GM23248 (cell line): Measurements from ENCODE around the gene OVCH1. TPM values are rescaled to one million over a fixed set of nuclear protein-coding genes. Genes with fewer than 3 reads are reported as not detected.
A peak's percentile ranks its signal among the peaks of the same experiment; 100 is the strongest.
"Not testable (repeated sequence)": the region's sequence is repeated elsewhere in the genome, so short reads cannot be mapped to it uniquely, and the experiment has no call there.

Experiments
- DNase-seq: peaks from one replicate; pipeline ENCODE4 v3.0.0-alpha.2; 2015
- H2AFZ ChIP-seq: fragments of 200-600 bp; sonication (generic); 2 replicates; pipeline ENCODE4 v1.6.1; 2016; ENCODE audit warnings: antibody characterized with exemption
- H3F3A ChIP-seq: fragments of 200-600 bp; sonication (generic); 2 replicates; pipeline ENCODE4 v1.6.1; 2016; ENCODE audit warnings: mild to moderate bottlenecking, antibody characterized with exemption, mixed run types; ENCODE audit not compliant: insufficient read depth
- H3K27ac ChIP-seq: fragments of 200-600 bp; sonication (generic); 2 replicates; pipeline ENCODE4 v1.5.1; 2016; ENCODE audit warnings: mild to moderate bottlenecking
- H3K27me3 ChIP-seq: fragments of 200-600 bp; sonication (generic); replicated peaks from 2 replicates; pipeline ENCODE4 v1.6.1; 2016; ENCODE audit warnings: mild to moderate bottlenecking; ENCODE audit not compliant: insufficient read depth
- H3K36me3 ChIP-seq: fragments of 200-600 bp; sonication (generic); 2 replicates; pipeline ENCODE4 v1.6.1; 2016; ENCODE audit warnings: low read depth, mild to moderate bottlenecking
- H3K4me1 ChIP-seq: fragments of 200-600 bp; sonication (generic); 2 replicates; pipeline ENCODE4 v1.6.1; 2016; ENCODE audit warnings: mild to moderate bottlenecking; ENCODE audit not compliant: insufficient read depth
- H3K4me2 ChIP-seq: fragments of 200-600 bp; sonication (generic); one replicate; pipeline ENCODE4 v1.6.1; 2016; ENCODE audit warnings: mild to moderate bottlenecking; ENCODE audit not compliant: unreplicated experiment
- H3K4me3 ChIP-seq: fragments of 200-600 bp; sonication (generic); 2 replicates; pipeline ENCODE4 v1.5.1; 2016; ENCODE audit warnings: mild to moderate bottlenecking
- H3K79me2 ChIP-seq: fragments of 200-600 bp; sonication (generic); 2 replicates; pipeline ENCODE4 v1.6.1; 2016; ENCODE audit warnings: mild to moderate bottlenecking; ENCODE audit not compliant: insufficient read depth
- H3K9ac ChIP-seq: fragments of 200-600 bp; sonication (generic); 2 replicates; pipeline ENCODE4 v1.6.1; 2016; ENCODE audit warnings: mild to moderate bottlenecking
- H3K9me2 ChIP-seq: fragments of 200-600 bp; sonication (generic); 2 replicates; pipeline ENCODE4 v1.6.1; 2016; ENCODE audit warnings: mixed run types, mild to moderate bottlenecking, moderate library complexity; ENCODE audit not compliant: insufficient read depth
- H3K9me3 ChIP-seq: fragments of 200-600 bp; sonication (generic); one replicate; pipeline ENCODE4 v1.6.1; 2017; ENCODE audit warnings: low read depth
- H4K20me1 ChIP-seq: fragments of 200-600 bp; sonication (generic); 2 replicates; pipeline ENCODE4 v1.6.0; 2016; ENCODE audit not compliant: insufficient read depth
- EZH2 ChIP-seq: fragments of 200-600 bp; sonication (generic); IDR thresholded peaks from 2 replicates; pipeline ENCODE4 v1.6.1; 2018; ENCODE audit warnings: antibody characterized with exemption, mild to moderate bottlenecking; ENCODE audit not compliant: insufficient read depth, poor library complexity, severe bottlenecking
- EZH2phosphoT487 ChIP-seq: fragments of 200-600 bp; sonication (generic); IDR thresholded peaks from 2 replicates; pipeline ENCODE4 v1.6.1; 2018; ENCODE audit warnings: antibody characterized with exemption, moderate library complexity, mild to moderate bottlenecking, low read depth; ENCODE audit not compliant: insufficient read depth
- WGBS, 2 experiments: methylation state at CpG; one replicate each; pipeline ENCODE4 v1.1.6; 2015 to 2017; ENCODE audit warnings: low lambda C conversion rate in 2 of 2, low coverage in 1 of 2; ENCODE audit errors: missing lambda C conversion rate in 2 of 2; 5-methylcytosine and 5-hydroxymethylcytosine counted together
- in situ Hi-C: fragments of 300-500 bp; cut with MboI; formaldehyde crosslinking; loops from 2 replicates; pipeline ENCODE4 v1.15.0; 2020
- polyA plus RNA-seq: library from polyadenylated mRNA; unstranded; fragments of >200 nt; fragmentation: Nextera tagmentation; extraction: Ambion mirVana; gene quantifications from 2 replicates; pipeline ENCODE4 v1.2.1, GENCODE V29; 2016
- total RNA-seq: library from RNA; depleted of rRNA; stranded (reverse); fragments of >200 nt; shearing (Covaris generic); gene quantifications from 2 replicates; pipeline ENCODE4 v1.2.3, GENCODE V29; 2014

OVCH1 gene
- total and polyA plus RNA-seq, 2 experiments from 2014 or later, result not detected

DNA sequence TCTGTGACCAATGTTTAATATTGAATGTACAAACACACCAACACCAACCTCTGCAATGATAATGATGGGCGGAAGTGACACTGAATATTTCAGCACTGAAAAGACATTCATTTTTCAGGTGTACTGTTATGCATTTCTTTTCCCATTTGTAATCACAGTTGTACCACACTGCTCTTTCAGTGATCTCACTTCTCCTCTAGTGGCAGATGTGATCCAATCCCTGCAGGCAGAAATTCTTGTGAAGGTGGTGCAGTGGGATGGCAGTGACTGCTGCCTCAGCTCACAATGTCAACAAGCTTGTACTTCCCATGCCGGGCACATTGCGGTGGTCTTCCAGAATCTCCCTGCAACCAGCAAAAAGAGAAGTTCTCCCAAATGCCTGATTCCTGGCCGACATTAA, 93.5 kb downstream of the OVCH1 start:
- in situ Hi-C loops, result no loop called here
- no peak overlapping the region for H2AFZ ChIP-seq
- whole genome bisulfite sequencing, 2 experiments, result 59 to 75% methylated on average over 4 of the region's 4 CpGs

DNA sequence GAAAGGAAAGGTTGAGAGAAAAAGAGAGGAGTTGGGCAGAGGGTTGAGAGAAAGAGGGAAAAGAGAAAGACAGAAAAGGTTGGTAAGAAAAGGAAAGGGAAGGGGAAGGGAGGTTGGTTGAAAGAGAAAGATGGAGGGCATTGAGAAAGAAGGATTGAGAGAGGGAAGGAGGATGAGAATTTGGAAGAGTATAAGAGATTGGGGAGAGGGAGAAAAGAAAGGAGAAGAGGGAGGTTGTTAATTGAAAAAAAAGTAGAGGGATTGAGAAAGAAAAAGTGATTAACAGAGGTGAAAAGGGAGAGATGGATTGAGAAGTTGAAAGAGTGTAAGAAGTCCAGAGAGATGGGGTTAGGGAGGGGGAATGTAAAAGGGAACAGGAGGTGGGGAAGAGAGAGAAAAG, 95.0 kb downstream of the OVCH1 start:
- no peaks in the 10 kb centered on the region for H3K9me3 ChIP-seq
- DNase-seq, result no peak
- 0 out of 2 replicates have a peak, but pooled peaks cover 3% of the 10 kb centered on the region for H3K27me3 ChIP-seq
- no peaks in the 10 kb centered on the region for H3F3A ChIP-seq
- no peaks in the 10 kb centered on the region for H3K79me2 ChIP-seq
- no peak overlapping the region for H3K4me2 ChIP-seq
- H3K4me1 ChIP-seq, result no peaks in the 10 kb centered on the region
- no peaks in the 10 kb centered on the region for H3K9me2 ChIP-seq
- no peak overlapping the region for H3K9ac ChIP-seq
- no peaks in the 10 kb centered on the region for H4K20me1 ChIP-seq
- no peak overlapping the region for H3K27ac ChIP-seq
- no peak overlapping the region for H3K4me3 ChIP-seq
- no peak overlapping the region for H2AFZ ChIP-seq
- TF ChIP-seq EZH2phosphoT487 (no peak), EZH2 (no peak)
- in situ Hi-C loops, result no loop called here
- H3K36me3 ChIP-seq, result no peaks in the 10 kb centered on the region

More for the DNA sequence above, 93.5 kb downstream of the OVCH1 start:
- 0 out of 2 replicates have a peak, but pooled peaks cover 3% of the 10 kb centered on the region for H3K27me3 ChIP-seq
- TF ChIP-seq EZH2, result no peak
- H3K9ac ChIP-seq, result no peak overlapping the region
- no peak overlapping the region for H3K4me3 ChIP-seq
- no peaks in the 10 kb centered on the region for H3K9me3 ChIP-seq
- no peaks in the 10 kb centered on the region for H3K9me2 ChIP-seq
- H3F3A ChIP-seq, result no peaks in the 10 kb centered on the region
- no peak overlapping the region for H3K4me2 ChIP-seq
- H3K4me1 ChIP-seq, result no peaks in the 10 kb centered on the region
- H3K27ac ChIP-seq, result no peak overlapping the region
- DNase-seq, result no peak
- H3K79me2 ChIP-seq, result no peaks in the 10 kb centered on the region
- no peaks in the 10 kb centered on the region for H3K36me3 ChIP-seq
- no peaks in the 10 kb centered on the region for H4K20me1 ChIP-seq

DNA sequence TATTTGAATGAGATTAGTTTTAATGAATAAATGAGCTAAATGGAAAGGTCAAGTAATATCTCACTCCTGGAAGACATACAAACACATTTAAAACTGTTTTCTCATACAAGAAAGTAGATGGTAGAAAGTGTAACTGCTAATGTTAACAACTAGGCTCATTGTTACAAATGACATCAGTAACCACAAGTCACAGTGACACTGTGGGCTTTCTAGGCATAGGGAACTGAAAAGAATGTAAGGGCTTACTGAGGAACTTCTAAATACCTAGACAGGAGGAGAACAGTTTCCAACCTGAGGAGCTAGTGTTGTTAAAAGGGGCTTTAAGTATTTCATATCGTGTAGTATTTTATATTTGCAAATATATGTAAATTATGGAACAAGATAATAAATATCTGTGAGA, 99.0 kb downstream of the OVCH1 start:
- Histone ChIP-seq H3K9me2 (no peaks in the 10 kb centered on the region), H3F3A (no peaks in the 10 kb centered on the region), H3K4me1 (no peaks in the 10 kb centered on the region), H3K27me3 (0 out of 2 replicates have a peak, but pooled peaks cover 3% of the 10 kb centered on the region), H3K27ac (no peak overlapping the region), H3K79me2 (no peaks in the 10 kb centered on the region), H3K4me3 (no peak overlapping the region), H3K9ac (no peak overlapping the region), H3K9me3 (no peaks in the 10 kb centered on the region), H3K4me2 (no peak overlapping the region), H4K20me1 (no peaks in the 10 kb centered on the region), H3K36me3 (no peaks in the 10 kb centered on the region), H2AFZ (no peak overlapping the region)
- 75 to 86% methylated on average over 1 of the region's 1 CpG for WGBS, 2 experiments
- no peak for TF ChIP-seq EZH2phosphoT487
- no peak for TF ChIP-seq EZH2
- no peak for DNase-seq
- in situ Hi-C loops, result loop anchor here (25.0 kb wide), 1 partner anchor 311 kb away; no protein-coding TSS in a partner anchor

- peak; percentile 41 for DNase-seq
- H3K9ac ChIP-seq, result no peak overlapping the region
- no peaks in the 10 kb centered on the region for H3K4me1 ChIP-seq
- H3K9me2 ChIP-seq, result no peaks in the 10 kb centered on the region
- H3K9me3 ChIP-seq, result no peaks in the 10 kb centered on the region
- no peak overlapping the region for H2AFZ ChIP-seq
- WGBS, 2 experiments, result 58 to 69% methylated on average over 3 of the region's 3 CpGs
- TF ChIP-seq EZH2 (no peak), EZH2phosphoT487 (no peak)
- H3K27me3 ChIP-seq, result no peaks in the 10 kb centered on the region
- H3K79me2 ChIP-seq, result no peaks in the 10 kb centered on the region
- H3F3A ChIP-seq, result no peaks in the 10 kb centered on the region
- H3K36me3 ChIP-seq, result no peaks in the 10 kb centered on the region
- in situ Hi-C loops, result loop anchor here (25.0 kb wide), 1 partner anchor 309 kb away; no protein-coding TSS in a partner anchor
- no peaks in the 10 kb centered on the region for H4K20me1 ChIP-seq
- H3K4me2 ChIP-seq, result no peak overlapping the region
- H3K27ac ChIP-seq, result no peak overlapping the region
- H3K4me3 ChIP-seq, result no peak overlapping the region
Measured at GRCh38 chr12:29396774-29397173, 100.7 kb downstream of the OVCH1 start.

DNA sequence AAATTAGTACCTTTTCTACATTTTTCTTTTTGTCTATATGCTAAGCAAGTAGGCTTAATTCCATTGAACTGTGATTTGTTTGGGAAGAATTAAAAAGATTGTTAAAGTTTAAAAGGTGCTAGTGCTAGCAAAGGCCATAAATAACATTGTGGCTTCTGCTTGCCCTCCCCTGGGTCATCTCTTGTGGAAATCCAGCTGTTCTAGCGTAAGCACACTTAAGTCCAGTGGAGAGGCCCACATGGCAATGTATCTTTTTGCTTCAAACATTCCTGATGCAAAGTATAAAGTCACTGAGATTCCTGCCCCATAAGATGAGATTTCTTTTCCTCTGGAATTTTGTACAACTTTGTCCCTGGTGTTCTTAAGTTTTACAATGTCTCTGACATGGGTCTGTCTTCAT, 102.1 kb downstream of the OVCH1 start:
- H3K4me3 ChIP-seq, result no peak overlapping the region
- no peaks in the 10 kb centered on the region for H3K4me1 ChIP-seq
- no peak overlapping the region for H3K27ac ChIP-seq
- H2AFZ ChIP-seq, result no peak overlapping the region
- H3K9ac ChIP-seq, result no peak overlapping the region
- H3K36me3 ChIP-seq, result no peaks in the 10 kb centered on the region
- no peaks in the 10 kb centered on the region for H3F3A ChIP-seq
- in situ Hi-C loops, result loop anchor here (25.0 kb wide), 1 partner anchor 308 kb away; no protein-coding TSS in a partner anchor
- no peaks in the 10 kb centered on the region for H3K9me3 ChIP-seq
- TF ChIP-seq EZH2phosphoT487, result no peak
- TF ChIP-seq EZH2, result no peak
- H3K9me2 ChIP-seq, result no peaks in the 10 kb centered on the region
- H3K27me3 ChIP-seq, result no peaks in the 10 kb centered on the region
- no peaks in the 10 kb centered on the region for H4K20me1 ChIP-seq
- no peak overlapping the region for H3K4me2 ChIP-seq
- WGBS, 2 experiments, result 38 to 57% methylated on average over 1 of the region's 1 CpG
- DNase-seq, result no peak
- no peaks in the 10 kb centered on the region for H3K79me2 ChIP-seq

GRCh38 chr12:29390419-29390818, 107.1 kb downstream of the OVCH1 start:
- in situ Hi-C loops, result loop anchor here (25.0 kb wide), 1 partner anchor 303 kb away; no protein-coding TSS in a partner anchor
- H3K27ac ChIP-seq, H3K27me3 ChIP-seq, H3K4me2 ChIP-seq, H3K9ac ChIP-seq, H4K20me1 ChIP-seq, H2AFZ ChIP-seq, DNase-seq, H3K4me1 ChIP-seq, H3K36me3 ChIP-seq, H3K79me2 ChIP-seq, H3K4me3 ChIP-seq, H3F3A ChIP-seq, H3K9me3 ChIP-seq, H3K9me2 ChIP-seq: not testable (repeated sequence)
- 70 to 75% methylated on average over 3 of the region's 3 CpGs for WGBS, 2 experiments
